Colonic mucosa (tissue), 4 donors: ENCODE results near the gene FOSL2. TPM values are rescaled to one million over a fixed set of nuclear protein-coding genes. Genes with fewer than 3 reads are reported as not detected.

Source experiments
- DNase-seq: peaks from one replicate; pipeline ENCODE4 v3.0.0-alpha.2; 2020
- H3K27ac ChIP-seq: fragments of 200-600 bp; one replicate; pipeline ENCODE4 v1.8.0; 2021
- H3K27me3 ChIP-seq: fragments of 200-600 bp; one replicate; pipeline ENCODE4 v1.8.0; 2021
- H3K36me3 ChIP-seq: fragments of 200-600 bp; one replicate; pipeline ENCODE4 v1.8.0; 2021
- H3K4me1 ChIP-seq: fragments of 200-600 bp; one replicate; pipeline ENCODE4 v1.8.0; 2021; ENCODE audit warnings: mild to moderate bottlenecking
- H3K4me3 ChIP-seq: fragments of 200-600 bp; one replicate; pipeline ENCODE4 v1.8.0; 2021
- H3K9ac ChIP-seq, 2 donors: one replicate each; pipeline ENCODE4 v1.7.0; 2013; ENCODE audit warnings: control low read depth in 2 of 2, low read depth in 2 of 2, low read length in 2 of 2
- H3K9me3 ChIP-seq: fragments of 200-600 bp; one replicate; pipeline ENCODE4 v1.8.0; 2021
- intact Hi-C: fragments of 100-400 bp; cut with DNase I; formaldehyde crosslinking; loops from one replicate; pipeline ENCODE4 v1.14.1; 2022
- total RNA-seq, 2 donors: library from RNA; stranded (reverse); fragmentation: NEBNext Ultra II Directional in 1 of 2; extraction: Animal tissue kit (Norgen Biotek cat#: 25700) in 1 of 2; gene quantifications; one replicate each; pipeline ENCODE4 v1.2.1, GENCODE V29; 2021
- TF ChIP-seq, protein P1 (sequence below): fragments of 200-600 bp; IDR thresholded peaks from one replicate; pipeline ENCODE4 v1.8.0; 2022; ENCODE audit warnings: antibody characterized with exemption, mild to moderate bottlenecking
- donor health status: healthy.
- donor health status: DM: no; HTN: no; CAD: no.
- donor health status: DM: no; HTN: no; CAD: no.

The FOSL2 gene
- total RNA-seq, 2 donors from 2014 or later, result 74.2 to 142 TPM

DNA sequence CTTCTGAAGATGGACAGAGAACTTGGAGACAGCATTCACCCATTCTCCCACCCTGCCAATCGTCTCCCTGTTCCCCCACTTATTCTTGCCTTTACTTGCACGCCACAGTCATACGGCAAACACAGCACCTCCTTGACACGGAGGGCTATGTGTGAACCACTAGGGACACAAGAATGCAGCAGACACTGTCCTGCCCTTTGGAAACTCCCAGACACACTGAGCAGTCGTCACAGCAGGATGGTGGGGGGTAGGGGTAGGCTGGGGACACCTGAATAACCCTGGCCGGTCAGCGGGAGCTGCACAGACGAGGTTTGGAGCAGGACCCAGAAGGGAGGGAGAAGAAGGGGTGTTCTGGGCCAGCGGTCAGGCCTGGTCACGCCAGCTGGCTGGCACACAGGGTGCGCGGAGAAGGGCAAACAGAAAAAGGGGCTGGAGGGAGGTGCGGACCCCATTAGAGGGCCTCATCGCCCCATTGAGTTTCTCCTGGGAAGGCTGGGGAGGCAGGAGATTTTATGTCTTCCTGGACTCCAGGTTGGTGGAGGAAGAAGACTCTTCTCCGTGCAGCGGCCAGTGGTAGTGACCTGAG lies 40.0 kb upstream of the FOSL2 start:
- intact Hi-C loops, result no loop called here
- Histone ChIP-seq H3K9me3 (no peaks in the 10 kb centered on the region), H3K9ac (no peak overlapping the region), H3K4me1 (peaks cover 11% of the 10 kb centered on the region), H3K27ac (no peak overlapping the region), H3K36me3 (no peaks in the 10 kb centered on the region), H3K4me3 (no peak overlapping the region), H3K27me3 (no peaks in the 10 kb centered on the region)
- TF ChIP-seq, protein P1, sequence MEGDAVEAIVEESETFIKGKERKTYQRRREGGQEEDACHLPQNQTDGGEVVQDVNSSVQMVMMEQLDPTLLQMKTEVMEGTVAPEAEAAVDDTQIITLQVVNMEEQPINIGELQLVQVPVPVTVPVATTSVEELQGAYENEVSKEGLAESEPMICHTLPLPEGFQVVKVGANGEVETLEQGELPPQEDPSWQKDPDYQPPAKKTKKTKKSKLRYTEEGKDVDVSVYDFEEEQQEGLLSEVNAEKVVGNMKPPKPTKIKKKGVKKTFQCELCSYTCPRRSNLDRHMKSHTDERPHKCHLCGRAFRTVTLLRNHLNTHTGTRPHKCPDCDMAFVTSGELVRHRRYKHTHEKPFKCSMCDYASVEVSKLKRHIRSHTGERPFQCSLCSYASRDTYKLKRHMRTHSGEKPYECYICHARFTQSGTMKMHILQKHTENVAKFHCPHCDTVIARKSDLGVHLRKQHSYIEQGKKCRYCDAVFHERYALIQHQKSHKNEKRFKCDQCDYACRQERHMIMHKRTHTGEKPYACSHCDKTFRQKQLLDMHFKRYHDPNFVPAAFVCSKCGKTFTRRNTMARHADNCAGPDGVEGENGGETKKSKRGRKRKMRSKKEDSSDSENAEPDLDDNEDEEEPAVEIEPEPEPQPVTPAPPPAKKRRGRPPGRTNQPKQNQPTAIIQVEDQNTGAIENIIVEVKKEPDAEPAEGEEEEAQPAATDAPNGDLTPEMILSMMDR, result no peak
- DNase-seq, result no peak

DNA sequence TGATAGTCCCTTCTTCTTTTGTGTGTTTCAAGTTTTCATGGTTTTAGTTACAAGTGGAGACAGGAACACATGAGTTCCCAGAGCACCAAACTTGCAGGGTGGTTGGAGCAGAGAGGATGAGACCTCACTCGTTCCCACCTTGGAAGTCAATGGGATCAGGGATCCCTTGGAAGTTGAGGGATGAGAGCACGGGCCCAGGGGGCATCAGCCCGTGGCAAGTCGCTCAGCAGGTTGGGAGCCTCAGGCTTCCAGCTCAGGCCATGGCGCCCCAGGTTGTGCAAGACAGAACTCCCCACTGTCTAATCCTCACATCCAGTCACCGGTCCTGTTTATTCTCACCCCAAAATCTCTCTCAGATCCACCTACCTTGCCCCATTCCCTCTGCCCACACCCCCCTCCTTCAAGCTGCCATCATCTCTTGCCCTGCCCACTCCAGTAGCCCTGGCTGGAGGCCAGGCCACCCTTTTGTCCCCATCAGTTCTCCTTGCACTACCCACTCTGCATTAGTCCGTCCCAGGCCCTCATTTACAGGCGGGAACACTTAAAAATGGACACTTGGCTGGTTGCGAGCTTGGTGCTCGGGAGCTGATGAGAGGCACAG lies 37.6 kb upstream of the FOSL2 start:
- H3K4me1 ChIP-seq, result peaks cover 22% of the 10 kb centered on the region
- no peak for DNase-seq
- H3K27me3 ChIP-seq, result no peaks in the 10 kb centered on the region
- H3K4me3 ChIP-seq, result no peak overlapping the region
- intact Hi-C loops, result no loop called here
- no peaks in the 10 kb centered on the region for H3K36me3 ChIP-seq
- TF ChIP-seq, protein P1, result no peak
- no peak overlapping the region for H3K9ac ChIP-seq
- H3K27ac ChIP-seq, result peak overlapping the region; percentile 54
- no peaks in the 10 kb centered on the region for H3K9me3 ChIP-seq

GRCh38 chr2:28355521-28356094 lies 37.0 kb upstream of the FOSL2 start:
- Histone ChIP-seq H3K9ac (peak overlapping the region; percentile 13 to 27), H3K27me3 (no peaks in the 10 kb centered on the region), H3K27ac (peak overlapping the region; percentile 54), H3K36me3 (no peaks in the 10 kb centered on the region), H3K9me3 (no peaks in the 10 kb centered on the region), H3K4me1 (peaks cover 22% of the 10 kb centered on the region), H3K4me3 (no peak overlapping the region)
- no peak for DNase-seq
- TF ChIP-seq, protein P1, result no peak
- intact Hi-C loops, result no loop called here

DNA sequence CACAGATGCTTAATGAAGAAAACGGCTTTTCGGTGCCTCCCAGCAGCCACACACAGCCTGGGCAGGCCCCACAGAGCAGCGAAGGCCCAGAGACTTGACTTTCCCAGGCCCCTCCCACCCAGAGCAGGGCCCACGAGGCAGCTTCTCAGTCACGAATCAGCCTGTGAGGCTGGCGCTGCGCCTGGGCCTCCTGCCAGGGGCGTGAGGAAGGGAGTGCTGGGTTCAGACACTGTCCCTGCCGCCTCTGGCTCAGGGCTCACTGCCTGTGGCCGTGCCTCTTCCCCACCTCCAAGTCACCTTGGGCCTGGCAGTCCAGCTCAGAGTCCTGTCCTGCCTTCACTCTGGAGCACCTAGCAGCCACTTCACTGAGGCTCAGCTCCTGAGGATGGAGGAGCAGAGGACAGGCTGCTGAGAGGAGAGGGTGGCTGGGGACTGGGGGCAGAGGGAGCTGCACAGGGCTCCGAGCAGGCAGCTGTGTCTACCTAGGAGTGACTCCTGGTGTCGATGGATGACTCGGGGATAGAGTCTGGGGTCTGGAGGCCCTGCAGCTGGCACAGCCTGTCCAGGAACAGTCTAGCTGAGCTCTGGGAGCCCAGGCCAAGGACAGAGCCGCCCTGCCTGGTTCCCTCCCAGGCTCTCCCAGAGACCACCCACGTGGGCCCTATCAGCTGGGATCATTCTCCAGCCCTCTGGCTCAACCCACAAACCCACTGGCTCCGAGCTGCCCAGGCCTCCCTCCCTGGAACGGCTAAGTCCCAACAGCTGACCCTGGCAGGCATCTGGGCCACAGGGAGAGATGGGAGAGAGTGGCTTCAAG lies 36.4 kb upstream of the FOSL2 start:
- Histone ChIP-seq H3K27me3 (no peaks in the 10 kb centered on the region), H3K4me1 (peaks cover 22% of the 10 kb centered on the region), H3K9me3 (no peaks in the 10 kb centered on the region), H3K36me3 (no peaks in the 10 kb centered on the region), H3K9ac (peak overlapping the region; percentile 27 to 54), H3K27ac (peak overlapping the region; percentile 54), H3K4me3 (no peak overlapping the region)
- TF ChIP-seq, protein P1, result no peak
- intact Hi-C loops, result no loop called here
- DNase-seq, result peak; percentile 90

DNA sequence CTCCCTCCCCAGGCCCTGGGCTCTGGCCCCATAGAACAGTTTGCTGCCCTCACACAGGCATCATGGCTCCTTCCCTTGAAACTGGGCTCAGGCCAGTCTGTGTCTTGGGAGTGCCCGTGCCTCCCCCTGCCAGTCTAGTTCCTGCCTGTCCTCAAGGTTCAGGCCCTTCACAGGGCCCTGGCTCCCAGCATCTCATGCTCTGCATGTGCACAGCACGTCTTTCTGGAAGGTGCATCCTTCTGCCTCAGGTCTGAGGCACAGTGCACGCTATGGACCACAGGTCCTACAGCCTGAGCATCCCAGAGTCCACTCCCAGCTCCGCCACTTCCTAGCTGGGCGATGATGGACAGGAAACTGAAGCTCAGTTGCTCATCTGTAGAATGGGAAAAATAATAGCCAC lies 35.6 kb upstream of the FOSL2 start:
- Histone ChIP-seq H3K36me3 (no peaks in the 10 kb centered on the region), H3K4me3 (no peak overlapping the region), H3K27me3 (no peaks in the 10 kb centered on the region), H3K4me1 (peaks cover 22% of the 10 kb centered on the region), H3K27ac (no peak overlapping the region), H3K9me3 (no peaks in the 10 kb centered on the region), H3K9ac (peak overlapping the region in 1 of 2 donors; percentile 27)
- DNase-seq, result no peak
- intact Hi-C loops, result no loop called here
- TF ChIP-seq, protein P1, result no peak
